Raji (cell line): Measurements from ENCODE around the gene LONP2.

ENCODE experiments used
- POLR2A ChIP-seq: IDR thresholded peaks from 2 replicates; pipeline ENCODE4 v1.6.1; 2011; ENCODE audit warnings: low read depth, low read length, control low read depth; ENCODE audit not compliant: insufficient read depth

The LONP2 gene

GRCh38 chr16:48244080-48244862 is at the start of gene LONP2:
LONP2 (plus strand) TSS chr16:48244300; CDS start chr16:48244389, 89 bp downstream.
- peak; percentile 75 for TF ChIP-seq POLR2A

GRCh38 chr16:48194828-48195556 is 49.1 kb upstream of the LONP2 start:
- TF ChIP-seq POLR2A: no peak

GRCh38 chr16:48197294-48197693 is 46.8 kb upstream of the LONP2 start:
- TF ChIP-seq POLR2A: no peak

- TF ChIP-seq POLR2A: no peak
These were observed 42.4 kb upstream of the LONP2 start for GRCh38 chr16:48201515-48202201.

- TF ChIP-seq POLR2A: no peak
These were observed 39.9 kb upstream of the LONP2 start for GRCh38 chr16:48203974-48204824.

- TF ChIP-seq POLR2A: no peak
These were observed 39.3 kb upstream of the LONP2 start for GRCh38 chr16:48204825-48205151.

- no peak for TF ChIP-seq POLR2A
These were observed 37.4 kb upstream of the LONP2 start for GRCh38 chr16:48206594-48207242.

GRCh38 chr16:48210747-48211146 is 33.4 kb upstream of the LONP2 start:
- no peak for TF ChIP-seq POLR2A

- no peak for TF ChIP-seq POLR2A
These were observed 32.1 kb upstream of the LONP2 start for GRCh38 chr16:48212033-48212432.

GRCh38 chr16:48215738-48216137 is 28.4 kb upstream of the LONP2 start:
- no peak for TF ChIP-seq POLR2A

GRCh38 chr16:48217708-48218107 is 26.4 kb upstream of the LONP2 start:
- no peak for TF ChIP-seq POLR2A

GRCh38 chr16:48218473-48218872 is 25.6 kb upstream of the LONP2 start:
- TF ChIP-seq POLR2A: no peak

- no peak for TF ChIP-seq POLR2A
These were observed 23.2 kb upstream of the LONP2 start for GRCh38 chr16:48220891-48221290.

GRCh38 chr16:48223490-48223889 is 20.6 kb upstream of the LONP2 start:
- TF ChIP-seq POLR2A: no peak
